CD4-positive, alpha-beta T cell (primary cell): ENCODE results near the gene WNK1. TPM values are rescaled to one million over a fixed set of nuclear protein-coding genes. Genes with fewer than 3 reads are reported as not detected.
A peak's percentile ranks its signal among the peaks of the same experiment; 100 is the strongest.

Experiments used
- ATAC-seq: fragments of 200-7000 bp; cut with Tn5 transposase; one replicate; pipeline ENCODE4 v1.10.0; 2022; ENCODE audit warnings: mild to moderate bottlenecking; ENCODE audit not compliant: poor library complexity
- CTCF ChIA-PET: fragments of 350-600 bp; sonication (Branson Sonifier 250); formaldehyde crosslinking; loops from one replicate; lab custom pipeline; 2021; ENCODE audit warnings: antibody characterized with exemption, inconsistent platforms; lab: Charles Lee
- POLR2A ChIA-PET: fragments of 350-600 bp; sonication (Branson Sonifier 250); formaldehyde crosslinking; loops from one replicate; lab custom pipeline; 2021; ENCODE audit warnings: antibody characterized with exemption, inconsistent platforms; lab: Charles Lee
- DNase-seq, 14 experiments: peaks; one replicate each; pipeline ENCODE4 v3.0.0-alpha.2; 2013 to 2020; ENCODE audit warnings: mixed read lengths in 2 of 14
- H3K27ac ChIP-seq, 2 donors: one replicate each; pipeline versions ENCODE4 v1.5.1 to v1.7.0; 2013; ENCODE audit warnings: low read length in 2 of 2, low read depth in 1 of 2, mild to moderate bottlenecking in 1 of 2
- H3K27me3 ChIP-seq, 2 experiments: 1 replicate in 1 of 2; 2 replicates in 1 of 2; pipeline versions ENCODE4 v1.6.1 to v1.7.0; 2013; ENCODE audit warnings: low read length in 2 of 2, control low read depth in 1 of 2, mild to moderate bottlenecking in 1 of 2, moderate library complexity in 1 of 2; ENCODE audit not compliant: insufficient read depth in 2 of 2, control insufficient read depth in 1 of 2
- H3K36me3 ChIP-seq: one replicate; pipeline ENCODE4 v1.6.1; 2013; ENCODE audit warnings: low read length, control low read depth; ENCODE audit not compliant: insufficient read depth
- H3K4me1 ChIP-seq: one replicate; pipeline ENCODE4 v1.6.1; 2013; ENCODE audit warnings: low read length, control low read depth; ENCODE audit not compliant: insufficient read depth
- H3K4me3 ChIP-seq: one replicate; pipeline ENCODE4 v1.5.1; 2013; ENCODE audit warnings: mild to moderate bottlenecking, low read length, moderate library complexity
- H3K9me3 ChIP-seq, 2 experiments: 1 replicate in 1 of 2; 2 replicates in 1 of 2; pipeline versions ENCODE4 v1.6.1 to v1.7.0; 2013; ENCODE audit warnings: low read length in 2 of 2, mild to moderate bottlenecking in 2 of 2, control low read depth in 1 of 2, moderate library complexity in 1 of 2; ENCODE audit not compliant: control insufficient read depth in 1 of 2, insufficient read depth in 1 of 2
- H3K27ac Mint-ChIP-seq: one replicate; pipeline ENCODE4 v1.8.0; 2020; ENCODE audit warnings: mixed read lengths
- H3K27me3 Mint-ChIP-seq: one replicate; pipeline ENCODE4 v1.8.0; 2021; ENCODE audit warnings: mixed read lengths
- H3K36me3 Mint-ChIP-seq: one replicate; pipeline ENCODE4 v1.8.0; 2021; ENCODE audit warnings: low read depth, mixed read lengths
- H3K4me1 Mint-ChIP-seq: one replicate; pipeline ENCODE4 v1.8.0; 2021; ENCODE audit warnings: low read depth, mixed read lengths
- H3K4me3 Mint-ChIP-seq: one replicate; pipeline ENCODE4 v1.8.0; 2020; ENCODE audit warnings: mild to moderate bottlenecking, mixed read lengths
- H3K9me3 Mint-ChIP-seq: one replicate; pipeline ENCODE4 v1.8.0; 2020; ENCODE audit warnings: mixed read lengths
- CTCF ChIP-seq: fragments of 200-600 bp; IDR thresholded peaks from one replicate; pipeline ENCODE4 v1.8.0; 2022; ENCODE audit warnings: antibody characterized with exemption, mild to moderate bottlenecking
- intact Hi-C, 2 experiments: fragments of 100-400 bp; cut with DNase I in 1 of 2; cut with micrococcal nuclease in 1 of 2; formaldehyde crosslinking; loops; one replicate each; pipeline versions ENCODE4 v1.15.1 to v1.9.0; 2023 to 2025; cut with DNase I, micrococcal nuclease
- total RNA-seq, 174 experiments: library from RNA in 2 of 174; stranded (reverse) in 2 of 174; gene quantifications; one replicate each; pipeline ENCODE4 v1.2.3 and lab custom pipeline; 2021 to 2026

The WNK1 gene
- total RNA-seq, 2 experiments from 2014 or later: 193 to 198 TPM

DNA sequence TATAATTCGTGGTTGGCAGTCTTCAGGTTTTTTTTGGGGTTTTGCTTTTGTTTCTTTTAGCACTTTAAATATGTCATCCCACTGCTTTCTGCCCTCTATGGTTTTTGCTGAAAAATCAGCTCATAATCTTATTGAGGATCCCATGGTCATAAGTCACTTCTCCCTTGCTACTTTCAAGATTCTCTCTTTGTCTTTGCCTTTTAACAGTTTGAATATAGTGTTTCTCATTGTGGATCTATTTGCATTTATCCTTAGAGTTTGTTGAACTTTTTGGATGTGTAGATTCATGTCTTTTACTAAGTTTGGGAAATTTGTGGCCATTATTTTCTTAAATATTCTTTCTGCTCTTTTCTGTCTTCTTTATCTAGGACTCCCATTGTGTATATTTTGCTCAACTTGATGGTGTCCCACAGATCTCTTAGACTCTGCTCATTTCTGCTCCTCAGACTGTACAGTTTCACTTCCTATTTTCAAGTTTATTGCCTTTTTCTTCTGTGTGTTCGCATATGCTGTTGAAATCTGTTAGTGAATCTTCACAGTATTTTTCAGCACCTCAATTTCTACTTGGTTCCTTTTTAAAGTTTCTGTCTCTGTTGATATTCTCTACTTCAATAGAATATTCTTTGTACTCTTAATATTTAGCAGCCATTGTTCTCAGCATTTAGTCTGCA, 70.8 kb downstream of the WNK1 start:
- Histone ChIP-seq H3K4me3 (no peak overlapping the region), H3K27me3 (no peaks in the 10 kb centered on the region), H3K9me3 (no peaks in the 10 kb centered on the region), H3K27ac (no peak overlapping the region), H3K36me3 (peaks cover 17% of the 10 kb centered on the region), H3K4me1 (peaks cover 9% of the 10 kb centered on the region)
- ChIA-PET CTCF (interaction anchor here (1.5 kb wide), 1 partner anchor 247 kb away, joined by 4 read pairs; no protein-coding TSS in a partner anchor), POLR2A (interaction anchor here (0.6 to 1.1 kb wide), 2 partner anchors 72 to 270 kb away, joined by 3 read pairs; no protein-coding TSS in a partner anchor)
- intact Hi-C loops: no loop called here
- DNase-seq (no peak), ATAC-seq (no peak)
- Mint-ChIP-seq H3K9me3 (peaks cover 3% of the 10 kb centered on the region), H3K27ac (no peak overlapping the region), H3K4me3 (no peak overlapping the region), H3K36me3 (peaks cover 71% of the 10 kb centered on the region), H3K4me1 (peaks cover 79% of the 10 kb centered on the region), H3K27me3 (no peaks in the 10 kb centered on the region)
- TF ChIP-seq CTCF: no peak

GRCh38 chr12:826331-826730, 74.0 kb downstream of the WNK1 start:
- Mint-ChIP-seq H3K36me3 (peaks cover 72% of the 10 kb centered on the region), H3K27me3 (no peaks in the 10 kb centered on the region), H3K27ac (no peak overlapping the region), H3K4me3 (no peak overlapping the region), H3K9me3 (peaks cover 3% of the 10 kb centered on the region), H3K4me1 (peaks cover 72% of the 10 kb centered on the region)
- intact Hi-C loops: no loop called here
- POLR2A ChIA-PET: no interaction called here
- no peak for ATAC-seq
- CTCF ChIA-PET: no interaction called here
- H3K27me3 ChIP-seq: no peaks in the 10 kb centered on the region
- no peak overlapping the region for H3K27ac ChIP-seq
- DNase-seq: no peak
- H3K4me1 ChIP-seq: peaks cover 5% of the 10 kb centered on the region
- H3K9me3 ChIP-seq: no peaks in the 10 kb centered on the region
- peaks cover 42% of the 10 kb centered on the region for H3K36me3 ChIP-seq
- no peak overlapping the region for H3K4me3 ChIP-seq
- TF ChIP-seq CTCF: no peak

- no peak overlapping the region for H3K27ac ChIP-seq
- no peak overlapping the region for H3K4me3 Mint-ChIP-seq
- intact Hi-C loops: no loop called here
Measured at GRCh38 chr12:828726-829395, 76.5 kb downstream of the WNK1 start.

More at GRCh38 chr12:828726-829395, 76.5 kb downstream of the WNK1 start:
- Histone ChIP-seq H3K4me1 (peaks cover 5% of the 10 kb centered on the region), H3K4me3 (no peak overlapping the region), H3K27me3 (no peaks in the 10 kb centered on the region), H3K36me3 (peaks cover 54% of the 10 kb centered on the region), H3K9me3 (no peaks in the 10 kb centered on the region)
- CTCF ChIA-PET: no interaction called here
- TF ChIP-seq CTCF: no peak
- H3K27me3 Mint-ChIP-seq: no peaks in the 10 kb centered on the region
- H3K27ac Mint-ChIP-seq: peak overlapping the region; percentile 42
- ATAC-seq (no peak), DNase-seq (no peak)
- H3K9me3 Mint-ChIP-seq: no peaks in the 10 kb centered on the region
- POLR2A ChIA-PET: no interaction called here
- peaks cover 74% of the 10 kb centered on the region for H3K36me3 Mint-ChIP-seq
- peaks cover 65% of the 10 kb centered on the region for H3K4me1 Mint-ChIP-seq
